Neuronal stem cell (in vitro differentiated cells): Measurements from ENCODE around the gene RGSL1.

ENCODE experiments used
- DNase-seq: peaks from one replicate; pipeline ENCODE4 v3.0.0-alpha.2; 2013; ENCODE audit warnings: low spot score
- H2AFZ ChIP-seq: one replicate; pipeline ENCODE4 v1.6.1; 2013; ENCODE audit warnings: mild to moderate bottlenecking, low read length, inconsistent platforms
- H2AK5ac ChIP-seq: 2 replicates; pipeline ENCODE4 v1.6.1; 2013; ENCODE audit warnings: low read depth, mild to moderate bottlenecking, inconsistent platforms, low read length, moderate library complexity, mixed read lengths
- H2BK120ac ChIP-seq: 2 replicates; pipeline ENCODE4 v1.6.1; 2013; ENCODE audit warnings: low read depth, mild to moderate bottlenecking, inconsistent platforms, low read length, moderate library complexity, mixed read lengths
- H2BK12ac ChIP-seq: one replicate; pipeline ENCODE4 v1.6.1; 2013; ENCODE audit warnings: low read length, inconsistent platforms
- H2BK15ac ChIP-seq: 2 replicates; pipeline ENCODE4 v1.6.1; 2013; ENCODE audit warnings: mild to moderate bottlenecking, low read length, inconsistent platforms, mixed read lengths
- H2BK5ac ChIP-seq: one replicate; pipeline ENCODE4 v1.6.1; 2013; ENCODE audit warnings: inconsistent platforms, mild to moderate bottlenecking, low read length, moderate library complexity
- H3K14ac ChIP-seq: one replicate; pipeline ENCODE4 v1.6.1; 2013; ENCODE audit warnings: low read length, inconsistent platforms
- H3K18ac ChIP-seq: 2 replicates; pipeline ENCODE4 v1.6.1; 2013; ENCODE audit warnings: low read length, inconsistent platforms
- H3K23ac ChIP-seq: 2 replicates; pipeline ENCODE4 v1.6.1; 2013; ENCODE audit warnings: low read depth, mild to moderate bottlenecking, mixed read lengths, low read length, inconsistent platforms; ENCODE audit not compliant: poor library complexity
- H3K27ac ChIP-seq: replicated peaks from 3 replicates; pipeline ENCODE4 v1.5.1; 2013; ENCODE audit warnings: low read length, inconsistent platforms
- H3K27me3 ChIP-seq, 3 experiments: 2 replicates each; pipeline ENCODE4 v1.6.1; 2013; ENCODE audit warnings: low read length in 3 of 3, mild to moderate bottlenecking in 2 of 3, inconsistent platforms in 1 of 3, low read depth in 1 of 3, mixed read lengths in 1 of 3, moderate library complexity in 1 of 3; ENCODE audit not compliant: control insufficient read depth in 3 of 3, insufficient read depth in 3 of 3
- H3K36me3 ChIP-seq, 2 donors: replicated peaks in 1 of 2; 2 replicates each; pipeline ENCODE4 v1.6.1; 2013; ENCODE audit warnings: low read length in 2 of 2; ENCODE audit not compliant: control insufficient read depth in 2 of 2, insufficient read depth in 2 of 2
- H3K4ac ChIP-seq: 2 replicates; pipeline ENCODE4 v1.6.1; 2013; ENCODE audit warnings: inconsistent platforms, mild to moderate bottlenecking, low read length, moderate library complexity
- H3K4me1 ChIP-seq, 2 donors: 1 replicate in 1 of 2; 2 replicates in 1 of 2; pipeline ENCODE4 v1.6.1; 2013; ENCODE audit warnings: low read length in 2 of 2, low read depth in 1 of 2; ENCODE audit not compliant: control insufficient read depth in 2 of 2, insufficient read depth in 1 of 2
- H3K4me2 ChIP-seq: one replicate; pipeline ENCODE4 v1.6.1; 2013; ENCODE audit warnings: mild to moderate bottlenecking, low read length, inconsistent platforms; ENCODE audit not compliant: insufficient read depth, poor library complexity, severe bottlenecking
- H3K4me3 ChIP-seq, 2 donors: 2 replicates each; pipeline ENCODE4 v1.5.1; 2013; ENCODE audit warnings: low read length in 2 of 2, mild to moderate bottlenecking in 2 of 2, inconsistent platforms in 1 of 2, moderate library complexity in 1 of 2
- H3K79me1 ChIP-seq: one replicate; pipeline ENCODE4 v1.6.1; 2013; ENCODE audit warnings: low read depth, mild to moderate bottlenecking, inconsistent platforms, low read length, moderate library complexity
- H3K9ac ChIP-seq: one replicate; pipeline ENCODE4 v1.6.1; 2013; ENCODE audit warnings: mild to moderate bottlenecking, low read depth, low read length, inconsistent platforms; ENCODE audit not compliant: poor library complexity
- H3K9me3 ChIP-seq, 2 donors: replicated peaks in 1 of 2; 2 replicates each; pipeline versions ENCODE3 to v1.6.1; 2013; ENCODE audit warnings: low read length in 2 of 2, mild to moderate bottlenecking in 2 of 2, inconsistent platforms in 1 of 2, low read depth in 1 of 2, mixed read lengths in 1 of 2, moderate library complexity in 1 of 2; ENCODE audit not compliant: control insufficient read depth in 2 of 2, insufficient read depth in 1 of 2
- H4K8ac ChIP-seq: one replicate; pipeline ENCODE4 v1.6.1; 2013; ENCODE audit warnings: low read depth, mild to moderate bottlenecking, inconsistent platforms, low read length, moderate library complexity
- H4K91ac ChIP-seq: one replicate; pipeline ENCODE4 v1.6.1; 2013; ENCODE audit warnings: low read length, low read depth, mild to moderate bottlenecking, inconsistent platforms; ENCODE audit not compliant: poor library complexity
- WGBS, 2 donors: extraction: QIAGEN DNeasy Blood & Tissue Kit; methylation state at CpG; one replicate each; pipeline ENCODE4 v1.1.7; 2013; ENCODE audit warnings: missing lambda C conversion rate in 2 of 2, mixed read lengths in 1 of 2; ENCODE audit not compliant: insufficient read length in 2 of 2, insufficient replicate concordance in 1 of 2; ENCODE audit errors: extremely low coverage in 2 of 2; 5-methylcytosine and 5-hydroxymethylcytosine counted together

The RGSL1 gene

GRCh38 chr1:182555493-182555892 is 105.5 kb downstream of the RGSL1 start:
- H4K91ac ChIP-seq: no peak overlapping the region

GRCh38 chr1:182556279-182556678 is 106.3 kb downstream of the RGSL1 start:
- Histone ChIP-seq H2AK5ac (no peak overlapping the region), H2BK12ac (no peak overlapping the region), H2BK5ac (no peak overlapping the region), H2BK15ac (no peak overlapping the region), H3K4me1 (no peaks in the 10 kb centered on the region), H3K9me3 (peaks cover 0 to 2% of the 10 kb centered on the region in 2 donors), H4K91ac (no peak overlapping the region), H3K4me3 (no peak overlapping the region), H3K79me1 (no peaks in the 10 kb centered on the region), H4K8ac (no peak overlapping the region), H3K27me3 (peaks cover 0 to 11% (median 0%) of the 10 kb centered on the region in 3 experiments), H3K4ac (no peak overlapping the region), H3K14ac (no peak overlapping the region), H2BK120ac (no peak overlapping the region), H3K9ac (no peak overlapping the region), H2AFZ (no peak overlapping the region), H3K36me3 (no peaks in the 10 kb centered on the region), H3K18ac (no peak overlapping the region), H3K23ac (no peak overlapping the region), H3K27ac (no peak overlapping the region), H3K4me2 (no peak overlapping the region)
- no peak for DNase-seq

More at GRCh38 chr1:182555493-182555892, 105.5 kb downstream of the RGSL1 start:
- Histone ChIP-seq H2AFZ (no peak overlapping the region), H2AK5ac (no peak overlapping the region), H3K4me3 (no peak overlapping the region), H2BK15ac (no peak overlapping the region), H3K36me3 (no peaks in the 10 kb centered on the region), H3K18ac (no peak overlapping the region), H3K27ac (no peak overlapping the region), H3K4ac (no peak overlapping the region), H2BK5ac (no peak overlapping the region), H3K9ac (no peak overlapping the region), H3K4me2 (no peak overlapping the region), H2BK12ac (no peak overlapping the region), H3K27me3 (peaks cover 0 to 8% (median 0%) of the 10 kb centered on the region in 3 experiments), H4K8ac (no peak overlapping the region), H2BK120ac (no peak overlapping the region), H3K23ac (no peak overlapping the region), H3K9me3 (peaks cover 0 to 2% of the 10 kb centered on the region in 2 donors), H3K14ac (no peak overlapping the region), H3K4me1 (no peaks in the 10 kb centered on the region), H3K79me1 (no peaks in the 10 kb centered on the region)
- no CpG with 5 or more reads among the region's 1 CpG for WGBS, 2 donors
- DNase-seq: no peak

GRCh38 chr1:182560392-182560984 is 110.5 kb downstream of the RGSL1 start:
- Histone ChIP-seq H4K8ac (no peak overlapping the region), H2AFZ (no peak overlapping the region), H2BK12ac (no peak overlapping the region), H2BK120ac (no peak overlapping the region), H3K36me3 (no peaks in the 10 kb centered on the region), H3K79me1 (no peaks in the 10 kb centered on the region), H3K9ac (no peak overlapping the region), H3K27me3 (peaks cover 0 to 20% (median 0%) of the 10 kb centered on the region in 3 experiments), H2BK15ac (no peak overlapping the region), H2AK5ac (no peak overlapping the region), H3K4me3 (no peak overlapping the region), H3K27ac (no peak overlapping the region), H3K4ac (no peak overlapping the region), H3K4me2 (no peak overlapping the region), H3K23ac (no peak overlapping the region), H3K4me1 (peaks cover 0 to 4% of the 10 kb centered on the region in 2 donors), H3K18ac (no peak overlapping the region), H4K91ac (no peak overlapping the region), H2BK5ac (no peak overlapping the region), H3K9me3 (no peaks in the 10 kb centered on the region), H3K14ac (no peak overlapping the region)
- WGBS, 2 donors: no CpG with 5 or more reads among the region's 7 CpGs
- no peak for DNase-seq

GRCh38 chr1:182561456-182561855 is 111.5 kb downstream of the RGSL1 start:
- H2BK120ac ChIP-seq: no peak overlapping the region
- H3K18ac ChIP-seq: no peak overlapping the region
- H3K36me3 ChIP-seq: no peaks in the 10 kb centered on the region
- DNase-seq: no peak
- H2AFZ ChIP-seq: no peak overlapping the region
- H4K91ac ChIP-seq: no peak overlapping the region
- H4K8ac ChIP-seq: no peak overlapping the region
- H3K9me3 ChIP-seq: no peaks in the 10 kb centered on the region
- H3K79me1 ChIP-seq: no peaks in the 10 kb centered on the region
- H3K9ac ChIP-seq: no peak overlapping the region
- no peak overlapping the region for H3K4me3 ChIP-seq
- no peak overlapping the region for H3K27ac ChIP-seq
- WGBS, 2 donors: no CpG with 5 or more reads among the region's 4 CpGs
- H3K4me2 ChIP-seq: no peak overlapping the region
- H3K27me3 ChIP-seq: peaks cover 0 to 20% (median 0%) of the 10 kb centered on the region in 3 experiments
- no peak overlapping the region for H2BK15ac ChIP-seq
- H3K14ac ChIP-seq: no peak overlapping the region
- H2BK12ac ChIP-seq: no peak overlapping the region
- no peak overlapping the region for H3K4ac ChIP-seq
- no peak overlapping the region for H2BK5ac ChIP-seq
- no peak overlapping the region for H3K23ac ChIP-seq
- peaks cover 0 to 4% of the 10 kb centered on the region in 2 donors for H3K4me1 ChIP-seq
- H2AK5ac ChIP-seq: no peak overlapping the region
